Smooth muscle cell (in vitro differentiated cells): Measurements from ENCODE around the gene TMIE. TPM values are rescaled to one million over a fixed set of nuclear protein-coding genes. Genes with fewer than 3 reads are reported as not detected.

Source experiments
- DNase-seq: peaks from one replicate; lab custom pipeline; 2025; ENCODE audit not compliant: unreplicated experiment; lab: John Stamatoyannopoulos, UW
- H2AFZ ChIP-seq: fragments of 200-600 bp; sonication (generic); 2 replicates; pipeline ENCODE4 v1.6.0; 2016; ENCODE audit warnings: antibody characterized with exemption, low read depth, mild to moderate bottlenecking
- H3F3A ChIP-seq: fragments of 200-600 bp; sonication (generic); 2 replicates; pipeline ENCODE4 v1.6.0; 2017; ENCODE audit warnings: antibody characterized with exemption, low read depth
- H3K27ac ChIP-seq: fragments of 200-600 bp; sonication (generic); 2 replicates; pipeline ENCODE4 v1.5.1; 2016; ENCODE audit warnings: low read depth, mild to moderate bottlenecking
- H3K27me3 ChIP-seq: fragments of 200-600 bp; sonication (generic); 2 replicates; pipeline ENCODE4 v1.6.1; 2016; ENCODE audit warnings: low read depth, mild to moderate bottlenecking
- H3K36me3 ChIP-seq: fragments of 200-600 bp; sonication (generic); 2 replicates; pipeline ENCODE4 v1.5.1; 2016; ENCODE audit warnings: low read depth
- H3K4me1 ChIP-seq: fragments of 200-600 bp; sonication (generic); 2 replicates; pipeline ENCODE4 v1.5.1; 2016; ENCODE audit warnings: low read depth
- H3K4me2 ChIP-seq: fragments of 200-600 bp; sonication (generic); 2 replicates; pipeline ENCODE4 v1.6.0; 2016; ENCODE audit warnings: mild to moderate bottlenecking
- H3K4me3 ChIP-seq: fragments of 200-600 bp; sonication (generic); 2 replicates; pipeline ENCODE4 v1.5.1; 2016; ENCODE audit warnings: mild to moderate bottlenecking
- H3K79me2 ChIP-seq: fragments of 200-600 bp; sonication (generic); 2 replicates; pipeline ENCODE4 v1.6.0; 2016; ENCODE audit warnings: low read depth, mild to moderate bottlenecking
- H3K9ac ChIP-seq: fragments of 200-600 bp; sonication (generic); 2 replicates; pipeline ENCODE4 v1.6.0; 2016; ENCODE audit warnings: low read depth
- H3K9me3 ChIP-seq: fragments of 200-600 bp; sonication (generic); replicated peaks from 2 replicates; pipeline ENCODE4 v1.5.1; 2016; ENCODE audit warnings: low read depth
- H4K20me1 ChIP-seq: fragments of 200-600 bp; sonication (generic); 2 replicates; pipeline ENCODE4 v1.6.0; 2016; ENCODE audit warnings: low read depth
- WGBS: methylation state at CpG from one replicate; pipeline ENCODE4 v1.1.7; 2016; ENCODE audit warnings: low lambda C conversion rate; 5-methylcytosine and 5-hydroxymethylcytosine counted together
- polyA plus RNA-seq: library from polyadenylated mRNA; unstranded; fragments of >200 nt; fragmentation: Nextera tagmentation; extraction: Ambion mirVana; gene quantifications from 2 replicates; pipeline ENCODE4 v1.2.1, GENCODE V29; 2016
- total RNA-seq: library from RNA; depleted of rRNA; stranded (reverse); fragments of >200 nt; gene quantifications from 2 replicates; pipeline ENCODE4 v1.2.3, GENCODE V29; 2014
- TF ChIP-seq, protein P1 (sequence below): fragments of 200-600 bp; sonication (generic); IDR thresholded peaks from 2 replicates; pipeline ENCODE4 v1.5.1; 2017; ENCODE audit warnings: borderline replicate concordance, mild to moderate bottlenecking, antibody characterized with exemption; ENCODE audit not compliant: insufficient read depth, poor library complexity, severe bottlenecking

Gene TMIE
- total and polyA plus RNA-seq, 2 experiments from 2014 or later, result 0.67 to 1.1 TPM

DNA sequence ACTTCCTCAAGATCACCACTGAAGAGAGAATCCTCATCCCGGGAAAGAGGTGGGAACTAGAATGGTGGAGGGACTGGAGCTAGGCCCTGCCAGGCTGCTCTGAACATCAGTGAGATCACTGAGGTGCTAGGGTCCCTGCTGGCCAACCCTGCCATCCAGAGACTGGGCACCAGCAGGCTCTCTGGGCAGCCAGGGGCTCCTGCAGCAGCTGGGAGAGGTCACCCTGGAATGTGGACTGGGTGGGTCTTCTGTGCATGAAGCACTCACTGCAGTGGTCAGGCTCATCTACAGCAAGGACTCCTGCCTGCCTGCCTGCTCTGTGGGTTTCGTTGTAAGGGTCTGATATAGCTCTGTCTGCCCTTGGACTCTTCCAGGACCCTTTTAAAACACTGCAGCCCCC lies 32.6 kb upstream of the TMIE start:
- H3F3A ChIP-seq, result no peaks in the 10 kb centered on the region
- no peaks in the 10 kb centered on the region for H3K27me3 ChIP-seq
- H3K79me2 ChIP-seq, result no peaks in the 10 kb centered on the region
- H2AFZ ChIP-seq, result no peak overlapping the region
- TF ChIP-seq, protein P1, sequence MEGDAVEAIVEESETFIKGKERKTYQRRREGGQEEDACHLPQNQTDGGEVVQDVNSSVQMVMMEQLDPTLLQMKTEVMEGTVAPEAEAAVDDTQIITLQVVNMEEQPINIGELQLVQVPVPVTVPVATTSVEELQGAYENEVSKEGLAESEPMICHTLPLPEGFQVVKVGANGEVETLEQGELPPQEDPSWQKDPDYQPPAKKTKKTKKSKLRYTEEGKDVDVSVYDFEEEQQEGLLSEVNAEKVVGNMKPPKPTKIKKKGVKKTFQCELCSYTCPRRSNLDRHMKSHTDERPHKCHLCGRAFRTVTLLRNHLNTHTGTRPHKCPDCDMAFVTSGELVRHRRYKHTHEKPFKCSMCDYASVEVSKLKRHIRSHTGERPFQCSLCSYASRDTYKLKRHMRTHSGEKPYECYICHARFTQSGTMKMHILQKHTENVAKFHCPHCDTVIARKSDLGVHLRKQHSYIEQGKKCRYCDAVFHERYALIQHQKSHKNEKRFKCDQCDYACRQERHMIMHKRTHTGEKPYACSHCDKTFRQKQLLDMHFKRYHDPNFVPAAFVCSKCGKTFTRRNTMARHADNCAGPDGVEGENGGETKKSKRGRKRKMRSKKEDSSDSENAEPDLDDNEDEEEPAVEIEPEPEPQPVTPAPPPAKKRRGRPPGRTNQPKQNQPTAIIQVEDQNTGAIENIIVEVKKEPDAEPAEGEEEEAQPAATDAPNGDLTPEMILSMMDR, result no peak
- H3K9me3 ChIP-seq, result no peaks in the 10 kb centered on the region
- H3K4me1 ChIP-seq, result no peaks in the 10 kb centered on the region
- no peak overlapping the region for H3K9ac ChIP-seq
- 82% methylated on average over 2 of the region's 2 CpGs for WGBS
- DNase-seq, result no peak
- H4K20me1 ChIP-seq, result no peaks in the 10 kb centered on the region
- no peak overlapping the region for H3K4me2 ChIP-seq
- H3K36me3 ChIP-seq, result no peaks in the 10 kb centered on the region
- H3K27ac ChIP-seq, result no peak overlapping the region
- no peak overlapping the region for H3K4me3 ChIP-seq

DNA sequence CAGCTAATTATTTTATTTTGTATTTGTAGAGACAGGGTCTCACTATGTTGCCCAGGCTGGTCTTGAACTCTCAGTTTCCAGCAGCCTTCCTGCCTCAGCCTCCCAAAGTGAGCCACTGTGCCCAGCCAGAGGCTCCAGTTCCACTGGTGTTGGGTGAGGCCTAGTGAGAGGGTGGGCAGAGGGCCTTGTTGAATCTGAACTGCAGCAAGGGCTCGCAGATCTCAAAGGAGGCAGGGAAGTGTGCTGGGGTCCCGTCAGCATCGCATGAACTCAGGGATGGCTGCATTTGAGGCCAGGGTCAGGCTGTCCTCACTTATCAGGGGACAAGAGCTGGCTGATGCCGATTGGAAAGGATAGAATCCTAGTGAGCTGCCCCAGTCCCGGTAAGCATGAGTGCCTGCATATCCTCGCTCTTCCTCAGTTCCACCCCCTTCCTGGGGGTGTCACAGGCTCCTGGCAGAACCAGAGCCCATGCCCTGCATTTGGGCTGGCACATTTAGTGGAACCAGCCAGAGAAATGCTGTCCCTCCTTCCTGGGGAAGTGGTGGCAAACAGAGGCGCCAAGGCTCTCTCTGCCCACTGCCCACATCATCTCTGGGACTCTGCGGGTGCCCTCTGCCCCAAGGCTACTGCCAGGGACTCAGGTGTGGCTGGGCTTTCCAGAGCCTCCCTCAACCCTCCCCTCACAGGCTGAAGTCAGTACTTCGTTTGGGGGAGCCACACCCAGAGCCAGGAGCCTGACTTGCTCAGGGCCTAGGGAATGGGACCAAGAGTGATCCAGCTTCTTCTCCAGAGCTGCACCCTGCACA lies 31.8 kb upstream of the TMIE start:
- Histone ChIP-seq H3K79me2 (no peaks in the 10 kb centered on the region), H3K9me3 (no peaks in the 10 kb centered on the region), H4K20me1 (no peaks in the 10 kb centered on the region), H3K9ac (no peak overlapping the region), H3K36me3 (no peaks in the 10 kb centered on the region), H3K4me2 (no peak overlapping the region), H2AFZ (no peak overlapping the region), H3F3A (no peaks in the 10 kb centered on the region), H3K4me1 (no peaks in the 10 kb centered on the region), H3K4me3 (no peak overlapping the region), H3K27ac (no peak overlapping the region), H3K27me3 (no peaks in the 10 kb centered on the region)
- WGBS, result 84% methylated on average over 9 of the region's 9 CpGs
- TF ChIP-seq, protein P1, result no peak
- no peak for DNase-seq

DNA sequence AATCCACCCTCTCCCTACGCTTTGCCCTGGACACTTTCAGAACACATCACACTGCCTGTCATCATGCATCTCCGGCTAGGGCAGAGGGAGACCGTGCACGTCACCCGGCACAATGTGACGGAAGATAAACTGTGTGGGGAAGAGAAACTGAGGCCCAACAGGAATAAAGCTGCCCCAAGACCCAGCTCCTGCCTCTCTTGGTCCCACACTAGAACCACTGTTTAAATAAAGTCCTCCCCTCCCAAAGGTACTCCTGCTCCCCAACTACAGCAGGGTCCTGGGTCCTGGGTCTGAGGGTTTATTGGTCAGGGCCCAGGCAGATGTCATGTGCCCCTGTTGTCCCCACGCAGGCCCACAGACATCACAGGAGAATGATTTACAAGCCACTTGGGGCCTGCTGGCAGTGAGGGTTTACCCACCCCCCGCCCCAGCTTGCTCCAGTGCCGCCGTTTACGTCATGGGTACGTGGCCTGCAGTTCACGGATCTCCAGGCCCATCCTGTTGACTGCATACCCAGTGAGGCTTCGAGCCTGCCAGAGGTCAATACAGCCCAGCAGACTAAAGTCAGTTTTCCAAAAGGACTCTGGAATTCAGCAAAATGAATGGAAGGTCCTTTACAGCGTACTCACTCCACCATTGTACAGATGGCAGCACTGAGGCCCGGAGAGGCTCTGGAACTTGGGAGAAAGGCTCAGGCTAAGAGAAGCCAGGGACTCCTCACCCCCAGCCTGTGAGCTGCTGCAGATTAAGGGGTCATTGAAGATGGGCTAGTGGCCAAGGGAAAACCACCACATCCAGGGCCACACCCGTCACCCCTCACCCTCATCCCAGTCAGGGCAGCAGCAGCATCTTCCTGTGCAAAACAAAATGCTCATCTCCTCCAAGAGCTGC lies 30.9 kb upstream of the TMIE start:
- H3K9me3 ChIP-seq, result no peaks in the 10 kb centered on the region
- no peak overlapping the region for H3K4me2 ChIP-seq
- no peaks in the 10 kb centered on the region for H3K4me1 ChIP-seq
- H3K27me3 ChIP-seq, result no peaks in the 10 kb centered on the region
- no peak overlapping the region for H3K4me3 ChIP-seq
- no peak overlapping the region for H2AFZ ChIP-seq
- no peak for DNase-seq
- H3K9ac ChIP-seq, result no peak overlapping the region
- WGBS, result 82% methylated on average over 17 of the region's 17 CpGs
- no peaks in the 10 kb centered on the region for H4K20me1 ChIP-seq
- no peak overlapping the region for H3K27ac ChIP-seq
- no peaks in the 10 kb centered on the region for H3F3A ChIP-seq
- H3K79me2 ChIP-seq, result no peaks in the 10 kb centered on the region
- TF ChIP-seq, protein P1, result no peak
- H3K36me3 ChIP-seq, result no peaks in the 10 kb centered on the region
